22Rv1 (cell line): ENCODE data around the gene CAMTA1.

ENCODE experiments used
- ZFX ChIP-seq: fragments of 450-650 bp; IDR thresholded peaks from 2 replicates; pipeline ENCODE4 v1.6.1; 2017; ENCODE audit warnings: antibody characterized with exemption, borderline replicate concordance
- TF ChIP-seq, protein P1 (sequence below): fragments of 450-650 bp; IDR thresholded peaks from 2 replicates; pipeline ENCODE4 v1.5.1; 2017; ENCODE audit warnings: mild to moderate bottlenecking

DNA sequence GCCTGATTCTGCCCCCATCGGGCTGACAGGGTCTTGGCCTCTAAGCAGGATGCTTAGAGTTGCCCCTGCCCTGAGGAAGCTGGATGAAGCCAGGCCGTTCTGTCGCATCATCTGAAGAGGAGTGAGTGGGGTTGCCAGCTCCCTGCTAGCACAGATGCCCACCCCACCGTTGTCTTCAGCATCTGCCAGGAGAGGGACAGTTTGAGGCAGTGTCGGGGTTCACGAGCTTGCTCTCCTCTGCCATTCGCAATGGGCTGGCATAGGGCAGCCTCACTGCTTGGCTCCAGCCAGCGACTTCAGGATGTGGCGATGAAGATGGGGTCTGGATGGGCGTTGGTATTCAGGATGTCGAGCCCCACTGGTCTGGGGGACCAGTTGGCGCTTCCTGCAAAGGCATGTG is 840.1 kb downstream of the CAMTA1 start:
- TF ChIP-seq, protein P1, sequence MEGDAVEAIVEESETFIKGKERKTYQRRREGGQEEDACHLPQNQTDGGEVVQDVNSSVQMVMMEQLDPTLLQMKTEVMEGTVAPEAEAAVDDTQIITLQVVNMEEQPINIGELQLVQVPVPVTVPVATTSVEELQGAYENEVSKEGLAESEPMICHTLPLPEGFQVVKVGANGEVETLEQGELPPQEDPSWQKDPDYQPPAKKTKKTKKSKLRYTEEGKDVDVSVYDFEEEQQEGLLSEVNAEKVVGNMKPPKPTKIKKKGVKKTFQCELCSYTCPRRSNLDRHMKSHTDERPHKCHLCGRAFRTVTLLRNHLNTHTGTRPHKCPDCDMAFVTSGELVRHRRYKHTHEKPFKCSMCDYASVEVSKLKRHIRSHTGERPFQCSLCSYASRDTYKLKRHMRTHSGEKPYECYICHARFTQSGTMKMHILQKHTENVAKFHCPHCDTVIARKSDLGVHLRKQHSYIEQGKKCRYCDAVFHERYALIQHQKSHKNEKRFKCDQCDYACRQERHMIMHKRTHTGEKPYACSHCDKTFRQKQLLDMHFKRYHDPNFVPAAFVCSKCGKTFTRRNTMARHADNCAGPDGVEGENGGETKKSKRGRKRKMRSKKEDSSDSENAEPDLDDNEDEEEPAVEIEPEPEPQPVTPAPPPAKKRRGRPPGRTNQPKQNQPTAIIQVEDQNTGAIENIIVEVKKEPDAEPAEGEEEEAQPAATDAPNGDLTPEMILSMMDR = no peak
- no peak for TF ChIP-seq ZFX
